Stimulated activated CD8-positive, alpha-beta memory T cell treated with anti-CD3 and anti-CD28 coated beads, Interleukin-2, amount 100 ng/mL, for 1 hour (primary cell): Measurements from ENCODE around the gene VWA3A.
A peak's percentile ranks its signal among the peaks of the same experiment; 100 is the strongest.
"Not testable (repeated sequence)": the region's sequence is repeated elsewhere in the genome, so short reads cannot be mapped to it uniquely, and the experiment has no call there.

Experiments used
- DNase-seq, 2 donors: peaks; one replicate each; pipeline ENCODE4 v3.0.0-alpha.2; 2020; ENCODE audit warnings: low read depth in 2 of 2

Gene VWA3A

GRCh38 chr16:22132801-22133200, 40.5 kb downstream of the VWA3A start:
- DNase-seq: no peak

GRCh38 chr16:22138482-22138881, 46.1 kb downstream of the VWA3A start:
- no peak for DNase-seq

- no peak for DNase-seq
These were observed 46.7 kb downstream of the VWA3A start for GRCh38 chr16:22139008-22139407.

DNA sequence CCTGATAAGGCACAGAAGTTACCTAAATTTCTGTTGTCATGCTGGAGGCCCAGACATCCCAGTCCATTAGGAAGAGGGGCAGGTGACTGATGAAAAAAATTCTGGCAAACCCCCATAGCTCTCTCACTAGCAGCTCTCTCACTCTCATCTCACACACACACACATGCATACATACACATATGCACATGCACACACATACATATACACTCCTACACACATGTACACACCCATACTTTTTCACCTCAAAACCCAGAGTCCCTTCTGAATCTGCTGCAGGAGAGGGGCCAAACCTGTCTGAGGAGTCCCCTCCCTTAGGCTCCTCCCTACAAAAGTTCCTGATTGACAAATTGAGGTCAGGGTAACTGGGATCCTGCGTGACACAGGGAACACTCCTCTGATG, 47.4 kb downstream of the VWA3A start:
- no peak for DNase-seq

DNA sequence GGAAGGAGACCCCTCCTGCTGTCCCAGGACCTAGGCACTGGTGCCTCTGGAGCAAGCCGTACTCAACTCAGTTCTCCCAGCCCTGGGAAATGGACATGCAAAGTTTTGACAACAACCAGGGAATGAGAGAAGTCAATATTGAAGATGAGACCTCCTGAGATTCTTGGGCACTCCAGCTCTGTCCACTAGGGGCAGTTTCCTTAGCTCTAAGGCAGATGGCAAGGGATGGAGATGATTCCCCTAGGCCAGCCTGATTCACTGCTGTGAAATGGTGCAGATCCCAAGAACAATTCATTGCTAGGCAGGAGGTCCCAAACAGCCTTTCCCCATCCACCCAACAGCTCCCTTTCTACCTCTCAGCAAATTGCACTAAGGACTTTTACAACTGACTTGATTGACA, 49.4 kb downstream of the VWA3A start:
- no peak for DNase-seq

- no peak for DNase-seq
These were observed 52.2 kb downstream of the VWA3A start for GRCh38 chr16:22144520-22144919.

DNA sequence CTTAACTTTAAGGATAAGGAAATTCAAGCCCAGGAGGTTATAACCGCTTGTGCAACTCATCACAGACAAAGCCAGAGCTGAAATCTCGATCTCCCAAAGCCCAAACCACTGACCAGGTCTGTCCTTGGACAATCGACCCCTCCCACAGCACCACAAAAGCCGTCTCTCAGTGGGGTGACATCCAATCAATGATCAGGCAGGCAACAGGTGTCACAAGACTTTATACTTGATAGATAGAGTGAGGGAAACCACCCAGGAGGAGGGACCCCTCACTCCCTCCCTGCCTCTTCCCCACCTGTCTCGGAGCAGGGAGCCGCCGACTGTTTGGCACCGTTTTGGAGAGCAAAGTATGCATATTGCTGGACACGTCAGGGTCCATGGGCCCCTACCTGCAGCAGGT, 55.5 kb downstream of the VWA3A start:
- no peak for DNase-seq

DNA sequence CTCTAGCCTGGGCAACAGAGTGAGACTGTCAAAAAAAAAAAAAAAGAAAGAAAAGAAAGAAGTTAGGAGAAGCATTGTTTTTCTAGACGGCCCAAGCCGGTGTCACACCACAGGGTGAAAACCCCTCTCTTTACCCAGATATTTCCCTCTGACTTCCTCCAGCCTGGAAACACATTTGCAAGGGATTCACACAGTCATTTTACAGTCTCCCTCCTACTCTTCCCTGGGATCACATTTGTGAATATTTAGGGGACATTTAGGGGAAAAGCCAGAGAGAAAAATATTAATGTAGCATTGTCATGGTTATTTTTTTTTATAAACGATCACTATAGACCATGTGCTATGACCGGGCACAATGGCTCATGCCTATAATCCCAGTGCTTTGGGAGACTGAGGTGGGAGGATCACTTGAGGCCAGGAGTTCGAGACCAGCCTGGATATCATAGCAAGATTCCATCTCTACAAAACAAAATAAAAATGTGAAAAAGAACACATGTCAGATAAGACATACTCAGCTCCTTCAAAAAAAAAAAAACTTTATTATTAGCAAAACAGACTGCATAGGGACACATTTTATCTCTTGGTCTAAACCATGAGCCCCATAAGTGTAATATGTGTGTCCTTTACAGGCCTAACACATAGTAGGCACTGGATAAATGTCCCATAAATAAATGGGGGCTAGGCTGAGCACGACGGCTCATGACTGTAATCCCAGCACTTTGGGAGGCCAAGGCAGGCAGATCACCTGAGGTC, 59.1 kb downstream of the VWA3A start:
- no peak for DNase-seq

GRCh38 chr16:22152316-22152715, 60.0 kb downstream of the VWA3A start:
- no peak for DNase-seq

DNA sequence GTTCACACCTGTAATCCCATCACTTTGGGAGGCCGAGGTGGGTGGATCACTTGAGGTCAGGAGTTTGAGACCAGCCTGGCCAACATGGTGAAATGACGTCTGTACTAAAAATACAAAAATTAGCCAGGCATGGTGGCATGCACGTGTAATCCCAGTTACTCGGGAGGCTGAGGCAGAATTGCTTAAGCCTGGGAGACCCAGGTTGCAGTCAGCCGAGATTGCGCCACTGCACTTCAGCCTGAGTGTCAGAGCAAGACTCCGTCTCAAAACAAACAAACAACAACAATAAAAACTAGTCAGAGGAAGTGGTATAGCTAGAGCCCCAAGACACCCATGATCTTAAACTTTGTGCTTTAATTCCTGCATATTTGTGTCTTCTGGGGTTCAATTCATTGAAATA, 60.7 kb downstream of the VWA3A start:
- not testable (repeated sequence) for DNase-seq

DNA sequence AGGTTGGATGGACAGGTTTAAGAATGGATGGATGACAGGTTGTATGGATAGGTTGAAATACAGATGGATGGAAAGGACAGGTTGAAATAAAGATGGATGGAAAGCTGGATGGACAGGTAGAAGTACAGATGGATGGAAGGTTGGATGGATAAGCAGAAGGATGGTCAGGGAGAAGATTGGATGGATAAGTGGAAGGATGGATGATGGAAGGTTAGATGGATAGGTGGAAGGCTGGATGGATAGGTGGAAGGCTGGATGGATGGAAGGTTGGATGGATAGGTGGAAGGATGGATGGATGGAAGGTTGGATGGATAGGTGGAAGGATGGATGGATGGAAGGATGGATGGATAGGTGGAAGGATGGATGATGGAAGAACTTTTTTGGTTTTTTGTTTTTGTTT, 69.1 kb downstream of the VWA3A start:
- DNase-seq: no peak

DNA sequence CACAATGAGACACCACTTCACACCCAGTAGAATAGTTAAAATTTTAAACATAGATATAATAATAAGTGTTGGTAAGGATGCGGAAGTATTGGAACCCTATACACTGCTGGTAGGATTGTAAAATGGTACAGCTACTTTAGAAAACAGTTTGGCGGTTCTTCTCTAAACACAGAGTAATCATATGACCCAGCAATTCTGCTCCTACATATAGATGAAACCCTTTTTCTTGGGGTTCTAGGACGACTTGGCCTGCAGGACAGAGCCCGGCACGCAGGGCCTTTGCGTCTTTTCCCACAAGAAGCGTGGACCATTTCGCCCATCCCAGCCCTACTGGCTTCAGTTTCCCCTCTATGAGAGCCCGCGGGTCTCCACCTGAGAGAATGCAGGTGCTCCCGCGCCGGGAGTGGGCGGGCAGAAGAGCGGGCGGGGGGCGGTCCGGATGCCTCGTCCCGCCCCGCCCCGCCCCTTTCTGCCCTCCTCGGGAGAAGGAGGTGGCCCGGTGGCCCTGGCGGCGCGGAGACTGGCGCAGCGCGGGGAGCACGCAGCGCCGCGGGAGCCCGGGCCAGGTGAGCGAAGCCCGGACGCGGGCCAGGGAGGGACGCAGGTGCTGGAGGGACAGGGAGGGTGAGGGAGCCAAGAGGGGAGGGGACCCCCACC, 69.8 kb downstream of the VWA3A start, which contains the start of gene SDR42E2:
Gene SDR42E2, plus strand, starts transcription at position 508 of the 657 bp plus-strand sequence. CDS start 3,077 bp downstream, outside the sequence.
- peak in 1 of 2 donors; percentile 23 for DNase-seq

- no peak for DNase-seq
These were observed 70.3 kb downstream of the VWA3A start for GRCh38 chr16:22162656-22163009.

- DNase-seq: no peak
These were observed 71.5 kb downstream of the VWA3A start for GRCh38 chr16:22163806-22164205.

GRCh38 chr16:22164482-22164881, 72.1 kb downstream of the VWA3A start:
- DNase-seq: no peak

DNA sequence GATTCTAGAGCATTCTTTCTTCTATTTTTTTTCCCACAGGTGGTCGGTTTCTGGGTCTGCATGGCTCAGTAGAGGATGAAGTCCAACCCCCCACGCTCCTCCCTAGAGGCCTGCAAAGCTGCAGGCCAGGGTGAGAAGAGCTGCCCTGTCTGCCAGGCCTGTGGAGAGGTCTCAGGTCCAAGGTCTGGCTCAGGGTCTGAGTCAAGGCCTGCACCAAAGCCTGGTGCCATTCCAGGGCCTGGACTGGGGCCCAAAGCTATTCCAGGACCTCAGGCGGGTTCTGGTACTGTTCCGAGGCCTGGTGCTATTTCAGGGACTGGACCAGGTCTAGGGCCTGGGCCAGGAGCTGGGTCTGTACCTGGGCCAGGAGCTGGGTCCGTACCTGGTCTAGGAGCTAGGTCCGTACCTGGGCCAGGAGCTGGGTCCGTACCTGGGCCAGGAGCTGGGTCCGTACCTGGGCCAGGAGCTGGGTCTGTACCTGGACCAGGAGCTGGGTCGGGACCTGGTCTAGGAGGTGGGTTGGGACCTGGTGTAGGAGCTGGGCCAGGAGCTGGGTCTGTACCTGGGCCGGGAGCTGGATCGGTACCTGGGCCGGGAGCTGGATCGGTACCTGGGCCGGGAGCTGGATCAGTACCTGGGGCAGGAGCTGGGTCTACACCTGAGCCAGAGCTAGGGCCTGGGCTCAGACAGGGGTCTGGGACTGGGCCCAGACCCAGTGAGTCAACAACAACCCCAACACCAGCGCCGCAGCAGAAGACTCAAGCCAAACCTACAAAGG, 73.4 kb downstream of the VWA3A start:
- no peak for DNase-seq

DNA sequence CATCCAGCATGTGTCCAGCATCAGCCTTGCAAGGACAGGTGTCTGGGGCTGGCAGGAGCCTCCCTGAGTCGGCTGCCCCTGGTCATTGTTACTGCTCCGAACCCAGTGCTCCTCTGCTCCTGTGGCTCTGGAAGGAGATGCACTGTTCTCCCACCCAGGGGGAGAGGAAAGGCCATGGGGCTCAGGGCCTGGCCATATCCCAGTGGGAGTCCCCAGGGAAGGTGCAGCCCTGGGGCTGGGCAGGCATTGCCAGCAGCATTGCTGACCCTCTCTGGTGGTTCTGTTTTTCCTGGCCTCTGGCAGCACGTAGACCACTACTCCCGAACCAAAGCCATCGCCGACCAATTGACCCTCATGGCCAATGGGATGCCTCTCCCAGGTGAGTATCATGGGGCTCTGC, 79.6 kb downstream of the VWA3A start:
- no peak for DNase-seq

GRCh38 chr16:22172642-22173041, 80.3 kb downstream of the VWA3A start:
- not testable (repeated sequence) for DNase-seq

- DNase-seq: no peak
These were observed 82.3 kb downstream of the VWA3A start for GRCh38 chr16:22174642-22175041.

DNA sequence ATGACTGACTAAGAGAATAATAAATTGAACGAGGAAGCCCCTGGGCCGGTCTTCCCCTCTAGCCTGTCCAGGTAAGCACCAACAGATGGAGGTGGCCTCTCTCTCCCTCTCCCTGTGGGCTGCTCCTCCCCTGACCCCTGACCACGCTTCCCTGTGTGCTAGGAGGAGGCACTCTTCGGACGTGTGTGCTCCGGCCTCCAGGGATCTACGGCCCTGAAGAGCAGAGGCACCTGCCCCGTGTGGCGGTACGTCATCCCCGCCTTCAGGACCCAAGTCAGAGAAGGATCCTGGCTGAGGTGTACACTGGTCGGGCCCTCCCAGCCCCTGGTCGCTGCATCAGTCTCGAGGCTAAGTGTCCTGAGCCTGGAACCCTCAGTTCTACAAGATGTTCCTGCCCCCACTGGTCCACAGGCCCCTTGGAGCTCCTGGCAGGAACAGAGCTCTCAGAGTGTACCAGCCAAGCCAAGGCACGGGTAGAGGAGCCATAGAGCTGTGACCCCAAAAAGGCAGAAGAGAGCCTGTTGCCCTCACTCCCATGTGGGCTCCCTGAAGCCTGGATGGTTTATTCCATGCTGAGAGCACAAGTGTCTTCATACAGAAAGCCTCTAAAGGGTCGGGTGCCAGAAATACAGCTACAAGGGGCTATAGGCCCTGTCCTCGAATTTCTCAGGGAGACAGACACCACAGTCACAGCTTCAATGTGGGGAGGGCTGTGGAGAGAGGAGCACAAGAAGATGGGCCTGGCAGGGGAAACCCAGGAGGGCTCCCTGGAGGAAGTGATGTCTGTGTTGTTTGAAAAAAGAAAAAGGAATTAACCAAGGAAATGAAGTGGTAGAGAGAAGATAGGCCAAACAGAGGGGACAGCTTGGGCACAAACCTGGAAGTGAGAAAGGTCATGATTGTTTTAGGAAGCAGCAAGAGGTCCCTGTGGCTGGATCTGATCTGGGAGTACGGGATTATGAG, 85.9 kb downstream of the VWA3A start:
- DNase-seq: no peak

DNA sequence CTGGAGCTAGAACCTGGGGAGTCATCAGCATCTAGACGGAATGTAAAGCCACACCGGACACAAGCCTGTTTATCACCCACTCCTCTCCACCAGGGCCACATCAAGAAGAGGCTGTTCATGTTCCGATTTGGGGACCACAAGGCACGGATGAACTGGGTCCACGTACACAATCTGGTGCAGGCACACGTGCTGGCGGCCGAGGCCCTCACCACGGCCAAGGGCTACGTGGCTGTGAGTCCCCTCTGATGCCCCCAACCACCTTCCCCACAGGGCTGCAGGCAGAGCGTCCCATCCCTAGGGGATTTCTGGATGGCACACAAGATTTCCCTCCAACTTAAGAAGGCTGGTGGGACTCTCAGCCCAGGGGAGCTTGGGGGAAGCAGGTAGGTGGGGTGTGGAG, 89.1 kb downstream of the VWA3A start:
- no peak for DNase-seq

DNA sequence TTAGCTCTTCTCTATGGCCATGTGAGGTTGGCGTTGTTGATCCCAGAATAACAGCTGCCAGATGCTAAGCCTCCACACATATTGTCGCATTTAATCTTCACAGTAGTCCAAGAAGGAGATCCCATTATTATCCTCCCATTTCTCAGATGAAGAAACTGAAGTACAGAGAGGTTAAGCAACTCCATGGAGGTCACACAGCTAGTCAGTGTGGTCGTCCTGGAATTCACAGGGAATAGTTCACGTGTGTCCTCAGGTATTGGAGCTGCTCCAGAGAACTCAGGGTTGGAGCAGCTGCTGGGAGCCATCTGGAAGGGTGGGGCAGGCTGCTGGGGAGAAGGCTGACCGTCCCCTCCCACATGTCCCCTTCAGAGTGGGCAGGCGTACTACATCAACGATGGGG, 89.5 kb downstream of the VWA3A start:
- no peak for DNase-seq
